Neural cell (in vitro differentiated cells): ENCODE data around the gene KCNJ16. TPM values are rescaled to one million over a fixed set of nuclear protein-coding genes. Genes with fewer than 3 reads are reported as not detected.

ENCODE experiments used
- H2AFZ ChIP-seq: fragments of 200-600, 300-800 bp; sonication (generic), shearing (Covaris generic); 2 replicates; pipeline ENCODE4 v1.6.0; 2014; ENCODE audit warnings: low read depth, mild to moderate bottlenecking, antibody characterized with exemption, low read length, moderate library complexity
- H3F3A ChIP-seq: fragments of 200-600 bp; shearing (Covaris generic); 2 replicates; pipeline ENCODE4 v1.6.1; 2016; ENCODE audit warnings: mild to moderate bottlenecking, moderate library complexity, mixed read lengths, antibody characterized with exemption, low read length; ENCODE audit not compliant: insufficient read depth, poor library complexity, severe bottlenecking
- H3K27ac ChIP-seq: fragments of 200-600, 300-800 bp; sonication (generic), shearing (Covaris generic); 2 replicates; pipeline ENCODE4 v1.5.1; 2014; ENCODE audit warnings: mild to moderate bottlenecking, low read length, moderate library complexity
- H3K27me3 ChIP-seq: fragments of 300-800, 200-600 bp; sonication (generic), shearing (Covaris generic); 2 replicates; pipeline ENCODE4 v1.6.0; 2014; ENCODE audit warnings: mild to moderate bottlenecking, low read depth, low read length, moderate library complexity; ENCODE audit not compliant: insufficient read depth
- H3K36me3 ChIP-seq: fragments of 300-800, 200-600 bp; sonication (generic), shearing (Covaris generic); 2 replicates; pipeline ENCODE4 v1.5.1; 2014; ENCODE audit warnings: mild to moderate bottlenecking, antibody characterized with exemption, low read length, moderate library complexity; ENCODE audit not compliant: insufficient read depth
- H3K4me2 ChIP-seq: fragments of 300-800, 200-600 bp; sonication (generic), shearing (Covaris generic); 2 replicates; pipeline ENCODE4 v1.6.0; 2014; ENCODE audit warnings: mild to moderate bottlenecking, low read length
- H3K4me3 ChIP-seq: fragments of 300-800, 200-600 bp; sonication (generic), shearing (Covaris generic); 2 replicates; pipeline ENCODE4 v1.5.1; 2014; ENCODE audit warnings: mild to moderate bottlenecking, low read length, moderate library complexity
- H3K79me2 ChIP-seq: fragments of 200-600 bp; shearing (Covaris generic); replicated peaks from 2 replicates; pipeline ENCODE4 v1.6.0; 2014; ENCODE audit warnings: mild to moderate bottlenecking, low read length, moderate library complexity; ENCODE audit not compliant: insufficient read depth
- H3K9ac ChIP-seq: fragments of 300-800, 200-600 bp; sonication (generic), shearing (Covaris generic); 2 replicates; pipeline ENCODE4 v1.6.1; 2016; ENCODE audit warnings: mild to moderate bottlenecking, low read length, mixed read lengths
- H3K9me2 ChIP-seq: fragments of 200-600 bp; shearing (Covaris generic); 2 replicates; pipeline ENCODE4 v1.6.1; 2016; ENCODE audit warnings: mild to moderate bottlenecking, low read length, mixed read lengths; ENCODE audit not compliant: insufficient read depth
- H3K9me3 ChIP-seq: fragments of 200-600, 300-800 bp; sonication (generic), shearing (Covaris generic); 2 replicates; pipeline ENCODE4 v1.6.1; 2016; ENCODE audit warnings: mild to moderate bottlenecking, mixed run types, low read length, moderate library complexity, mixed read lengths
- H4K20me1 ChIP-seq: fragments of 200-600 bp; shearing (Covaris generic); 2 replicates; pipeline ENCODE4 v1.6.1; 2016; ENCODE audit warnings: mild to moderate bottlenecking, mixed run types; ENCODE audit not compliant: insufficient read depth
- EP300 ChIP-seq: fragments of 450-650 bp; conservative IDR thresholded peaks from 2 replicates; pipeline ENCODE4 v1.6.1; 2014; ENCODE audit warnings: antibody characterized with exemption, mild to moderate bottlenecking, moderate library complexity; ENCODE audit not compliant: poor library complexity, severe bottlenecking
- EZH2 ChIP-seq: fragments of 200-600, 300-800 bp; shearing (Covaris generic), sonication (generic); IDR thresholded peaks from 2 replicates; pipeline ENCODE4 v1.6.1; 2014; ENCODE audit warnings: antibody characterized with exemption, low read length, borderline replicate concordance, mild to moderate bottlenecking; ENCODE audit not compliant: insufficient read depth, poor library complexity, severe bottlenecking
- MXI1 ChIP-seq: fragments of 450-650 bp; conservative IDR thresholded peaks from 2 replicates; pipeline ENCODE4 v1.6.1; 2014; ENCODE audit warnings: antibody characterized with exemption, mild to moderate bottlenecking; ENCODE audit not compliant: poor library complexity, severe bottlenecking
- POLR2AphosphoS5 ChIP-seq: IDR thresholded peaks from 2 replicates; pipeline ENCODE4 v1.6.1; 2012
- RAD21 ChIP-seq: fragments of 450-650 bp; conservative IDR thresholded peaks from 2 replicates; pipeline ENCODE4 v1.6.1; 2014; ENCODE audit warnings: antibody characterized with exemption, mild to moderate bottlenecking, moderate library complexity
- SMC3 ChIP-seq: fragments of 450-650 bp; conservative IDR thresholded peaks from 2 replicates; pipeline ENCODE4 v1.6.1; 2014; ENCODE audit warnings: antibody characterized with exemption, mild to moderate bottlenecking, moderate library complexity; ENCODE audit not compliant: poor library complexity
- TAF1 ChIP-seq: IDR thresholded peaks from 2 replicates; pipeline ENCODE4 v1.6.1; 2012; ENCODE audit warnings: low read depth
- polyA plus RNA-seq: library from polyadenylated mRNA; depleted of rRNA; stranded (reverse); fragments of >200 nt; gene quantifications from 2 replicates; pipeline ENCODE4 v1.2.3, GENCODE V29; 2014
- TF ChIP-seq, protein P1 (sequence below): IDR thresholded peaks from 2 replicates; pipeline ENCODE4 v1.6.1; 2012; ENCODE audit warnings: borderline replicate concordance
- TF ChIP-seq, protein P2 (sequence below): fragments of 450-650 bp; IDR thresholded peaks from 2 replicates; pipeline ENCODE4 v1.5.1; 2014; ENCODE audit warnings: antibody characterized with exemption, mild to moderate bottlenecking, moderate library complexity; ENCODE audit not compliant: poor library complexity, severe bottlenecking

KCNJ16 gene
- polyA plus RNA-seq, 1 donor from 2014 or later, result 1.7 TPM

DNA sequence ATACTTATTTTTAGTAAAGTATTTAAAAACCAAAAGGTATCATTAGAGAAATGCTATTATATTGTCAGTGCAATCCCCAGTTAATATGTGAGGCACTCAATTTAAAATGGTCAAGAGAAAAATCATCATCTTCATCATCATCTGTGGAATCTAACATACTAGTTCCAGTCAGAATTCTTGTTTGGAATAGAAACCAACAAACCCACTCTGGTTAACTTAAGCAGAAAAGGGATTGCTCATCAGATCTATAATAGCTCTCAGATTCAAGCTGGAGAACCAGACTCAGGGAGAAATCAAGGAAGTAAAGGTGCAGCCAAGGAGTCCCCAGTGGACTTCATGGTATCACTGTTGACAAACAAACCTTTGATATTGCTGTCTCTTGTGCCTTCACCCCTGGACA, 43.7 kb upstream of the KCNJ16 start:
- Histone ChIP-seq H3K9me2 (no peaks in the 10 kb centered on the region), H3K4me3 (no peak overlapping the region), H3K9ac (no peak overlapping the region), H3F3A (no peaks in the 10 kb centered on the region), H4K20me1 (no peaks in the 10 kb centered on the region), H3K27ac (no peak overlapping the region), H3K9me3 (no peaks in the 10 kb centered on the region), H3K79me2 (no peaks in the 10 kb centered on the region), H2AFZ (no peak overlapping the region), H3K27me3 (no peaks in the 10 kb centered on the region), H3K36me3 (no peaks in the 10 kb centered on the region), H3K4me2 (no peak overlapping the region)
- TF ChIP-seq RAD21 (no peak), TAF1 (no peak), SMC3 (no peak), EP300 (no peak)
- TF ChIP-seq, protein P1, sequence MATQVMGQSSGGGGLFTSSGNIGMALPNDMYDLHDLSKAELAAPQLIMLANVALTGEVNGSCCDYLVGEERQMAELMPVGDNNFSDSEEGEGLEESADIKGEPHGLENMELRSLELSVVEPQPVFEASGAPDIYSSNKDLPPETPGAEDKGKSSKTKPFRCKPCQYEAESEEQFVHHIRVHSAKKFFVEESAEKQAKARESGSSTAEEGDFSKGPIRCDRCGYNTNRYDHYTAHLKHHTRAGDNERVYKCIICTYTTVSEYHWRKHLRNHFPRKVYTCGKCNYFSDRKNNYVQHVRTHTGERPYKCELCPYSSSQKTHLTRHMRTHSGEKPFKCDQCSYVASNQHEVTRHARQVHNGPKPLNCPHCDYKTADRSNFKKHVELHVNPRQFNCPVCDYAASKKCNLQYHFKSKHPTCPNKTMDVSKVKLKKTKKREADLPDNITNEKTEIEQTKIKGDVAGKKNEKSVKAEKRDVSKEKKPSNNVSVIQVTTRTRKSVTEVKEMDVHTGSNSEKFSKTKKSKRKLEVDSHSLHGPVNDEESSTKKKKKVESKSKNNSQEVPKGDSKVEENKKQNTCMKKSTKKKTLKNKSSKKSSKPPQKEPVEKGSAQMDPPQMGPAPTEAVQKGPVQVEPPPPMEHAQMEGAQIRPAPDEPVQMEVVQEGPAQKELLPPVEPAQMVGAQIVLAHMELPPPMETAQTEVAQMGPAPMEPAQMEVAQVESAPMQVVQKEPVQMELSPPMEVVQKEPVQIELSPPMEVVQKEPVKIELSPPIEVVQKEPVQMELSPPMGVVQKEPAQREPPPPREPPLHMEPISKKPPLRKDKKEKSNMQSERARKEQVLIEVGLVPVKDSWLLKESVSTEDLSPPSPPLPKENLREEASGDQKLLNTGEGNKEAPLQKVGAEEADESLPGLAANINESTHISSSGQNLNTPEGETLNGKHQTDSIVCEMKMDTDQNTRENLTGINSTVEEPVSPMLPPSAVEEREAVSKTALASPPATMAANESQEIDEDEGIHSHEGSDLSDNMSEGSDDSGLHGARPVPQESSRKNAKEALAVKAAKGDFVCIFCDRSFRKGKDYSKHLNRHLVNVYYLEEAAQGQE, result no peak

DNA sequence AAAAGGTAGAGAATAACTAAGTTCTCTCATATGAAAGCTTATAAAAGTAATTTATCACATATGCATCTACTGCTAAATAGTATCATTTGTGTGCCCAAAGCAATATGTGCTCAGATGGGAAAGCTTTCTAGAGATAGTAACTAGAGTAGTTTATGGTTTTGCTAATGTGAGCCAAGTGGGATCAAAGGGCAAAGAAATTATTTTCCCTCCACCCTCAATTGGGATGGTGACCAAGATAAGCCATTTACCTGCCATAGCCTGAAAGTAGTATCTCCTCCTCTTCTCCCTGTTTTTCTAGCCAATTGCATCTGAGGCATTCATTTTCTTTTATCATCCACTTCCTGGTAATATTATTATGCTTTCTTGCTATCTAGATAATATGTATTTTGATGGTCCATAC, 41.9 kb upstream of the KCNJ16 start:
- Histone ChIP-seq H3K79me2 (no peaks in the 10 kb centered on the region), H3F3A (no peaks in the 10 kb centered on the region), H2AFZ (no peak overlapping the region), H3K27me3 (no peaks in the 10 kb centered on the region), H3K9ac (no peak overlapping the region), H3K27ac (no peak overlapping the region), H4K20me1 (no peaks in the 10 kb centered on the region), H3K4me3 (no peak overlapping the region), H3K9me2 (no peaks in the 10 kb centered on the region), H3K36me3 (no peaks in the 10 kb centered on the region), H3K9me3 (no peaks in the 10 kb centered on the region), H3K4me2 (no peak overlapping the region)
- no peak for TF ChIP-seq EP300
- TF ChIP-seq SMC3, result no peak
- no peak for TF ChIP-seq EZH2
- no peak for TF ChIP-seq TAF1
- TF ChIP-seq RAD21, result no peak
- TF ChIP-seq, protein P2, sequence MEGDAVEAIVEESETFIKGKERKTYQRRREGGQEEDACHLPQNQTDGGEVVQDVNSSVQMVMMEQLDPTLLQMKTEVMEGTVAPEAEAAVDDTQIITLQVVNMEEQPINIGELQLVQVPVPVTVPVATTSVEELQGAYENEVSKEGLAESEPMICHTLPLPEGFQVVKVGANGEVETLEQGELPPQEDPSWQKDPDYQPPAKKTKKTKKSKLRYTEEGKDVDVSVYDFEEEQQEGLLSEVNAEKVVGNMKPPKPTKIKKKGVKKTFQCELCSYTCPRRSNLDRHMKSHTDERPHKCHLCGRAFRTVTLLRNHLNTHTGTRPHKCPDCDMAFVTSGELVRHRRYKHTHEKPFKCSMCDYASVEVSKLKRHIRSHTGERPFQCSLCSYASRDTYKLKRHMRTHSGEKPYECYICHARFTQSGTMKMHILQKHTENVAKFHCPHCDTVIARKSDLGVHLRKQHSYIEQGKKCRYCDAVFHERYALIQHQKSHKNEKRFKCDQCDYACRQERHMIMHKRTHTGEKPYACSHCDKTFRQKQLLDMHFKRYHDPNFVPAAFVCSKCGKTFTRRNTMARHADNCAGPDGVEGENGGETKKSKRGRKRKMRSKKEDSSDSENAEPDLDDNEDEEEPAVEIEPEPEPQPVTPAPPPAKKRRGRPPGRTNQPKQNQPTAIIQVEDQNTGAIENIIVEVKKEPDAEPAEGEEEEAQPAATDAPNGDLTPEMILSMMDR, result no peak
- no peak for TF ChIP-seq POLR2AphosphoS5
- TF ChIP-seq, protein P1, result no peak
- TF ChIP-seq MXI1, result no peak
